AML-193 (cell line): Measurements from ENCODE around the gene IRF2.

Experiments used
- DNase-seq, 2 experiments: peaks; one replicate each; lab custom pipeline; 2025; lab: John Stamatoyannopoulos, UW

IRF2 gene

DNA sequence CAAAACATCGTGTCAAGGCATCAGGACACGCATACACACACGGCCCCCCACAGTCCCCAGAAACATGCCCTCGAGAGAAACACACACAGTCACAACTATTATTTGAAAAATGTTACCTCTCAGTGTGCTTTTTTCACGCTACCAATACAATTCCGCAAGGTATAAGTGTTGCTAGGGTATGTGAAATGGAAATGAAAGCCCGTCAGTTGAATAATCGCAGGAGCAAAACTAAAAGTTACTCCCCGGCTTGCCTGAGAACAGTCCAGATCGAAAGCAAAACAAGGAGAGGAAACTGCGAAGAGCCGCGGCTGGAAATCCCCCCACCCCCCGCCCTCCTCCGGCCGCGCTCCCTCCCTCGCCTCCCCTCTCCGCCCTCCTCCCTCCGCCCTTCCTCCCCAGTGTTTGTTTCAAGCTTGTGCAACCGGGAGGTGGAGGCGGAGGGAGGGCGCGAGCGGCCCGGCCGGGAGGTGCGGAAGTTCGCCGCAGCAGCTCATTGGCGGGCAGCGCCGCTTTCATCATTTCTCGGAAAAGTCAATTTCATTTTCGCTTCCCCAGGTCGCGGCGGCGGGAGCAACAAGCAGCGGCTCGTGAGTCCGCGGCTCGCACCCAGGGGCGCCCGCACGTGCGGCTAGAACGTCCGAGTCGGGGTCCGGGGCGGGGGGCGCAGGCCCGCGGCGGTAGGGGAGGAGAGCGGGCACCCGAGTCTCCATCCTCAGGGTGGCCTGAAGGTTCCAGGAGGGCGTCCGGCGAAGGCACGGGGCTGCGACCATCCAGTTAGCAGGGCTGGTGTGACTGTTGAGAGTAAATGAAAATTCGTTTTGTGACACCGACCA, at the start of gene IRF2:
TSS of gene IRF2 (minus strand) at position 288 of the 833 bp plus-strand sequence. CDS start 45,486 bp downstream, outside the sequence.
- DNase-seq = peak; percentile 94 to 95

DNA sequence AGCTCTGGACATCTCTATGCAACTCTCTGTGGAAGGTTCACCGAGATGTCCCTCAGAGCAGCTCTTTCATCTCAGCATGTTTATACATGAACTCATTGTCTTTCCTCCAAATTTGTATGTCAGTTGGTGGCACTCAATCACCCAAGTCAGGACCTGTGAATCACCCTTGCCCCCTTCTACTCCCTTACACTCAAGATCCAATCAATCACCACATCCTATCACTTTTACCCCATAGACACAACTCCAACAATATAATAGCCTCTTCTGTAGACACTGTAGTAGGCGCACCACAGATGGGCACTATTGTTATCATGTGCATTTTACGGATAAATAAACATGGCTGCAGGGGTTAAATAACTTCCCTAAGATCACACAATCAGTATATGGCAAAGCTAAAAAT, 41.3 kb upstream of the IRF2 start:
- no peak for DNase-seq

DNA sequence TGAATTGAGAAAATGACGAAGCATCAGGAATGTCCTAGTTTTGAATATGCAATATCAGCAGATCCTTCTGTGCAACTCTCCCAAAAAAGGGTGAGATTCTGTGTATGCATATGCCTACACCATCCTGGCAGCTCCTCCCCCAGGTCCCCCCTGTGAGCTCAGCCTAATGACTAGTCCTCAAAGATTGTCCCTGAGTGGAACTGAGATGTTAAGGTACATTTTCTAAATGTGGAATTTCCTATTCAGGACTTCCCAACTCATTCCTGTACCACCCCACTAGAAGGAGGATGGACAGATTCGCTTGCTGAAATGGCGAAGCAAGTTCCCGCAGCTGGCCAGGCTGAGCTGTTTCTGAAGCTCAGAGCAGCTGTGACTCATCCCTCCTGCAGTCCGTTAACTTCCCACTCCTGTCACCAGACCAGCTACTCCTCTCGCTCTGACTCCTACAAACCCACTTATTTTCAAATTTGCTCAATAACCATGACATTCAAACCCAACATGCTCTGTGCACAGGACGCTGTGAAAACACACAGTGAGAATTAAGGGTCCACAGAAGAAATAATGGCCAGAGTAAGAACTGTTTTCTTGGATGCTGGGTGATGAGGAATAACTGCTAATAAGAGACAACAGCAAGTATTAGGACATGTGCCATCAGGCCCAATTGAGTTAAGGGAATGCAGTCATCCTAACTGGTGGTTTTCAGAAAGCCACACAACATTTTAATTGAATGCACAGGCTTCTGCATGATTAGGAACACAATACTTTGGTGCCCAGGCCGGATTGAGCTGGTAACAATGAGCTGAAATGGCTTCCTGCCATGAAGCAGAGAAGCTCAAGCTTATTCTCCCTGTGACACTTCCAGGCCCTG, 40.0 kb upstream of the IRF2 start:
- DNase-seq = peak; percentile 70 to 75

DNA sequence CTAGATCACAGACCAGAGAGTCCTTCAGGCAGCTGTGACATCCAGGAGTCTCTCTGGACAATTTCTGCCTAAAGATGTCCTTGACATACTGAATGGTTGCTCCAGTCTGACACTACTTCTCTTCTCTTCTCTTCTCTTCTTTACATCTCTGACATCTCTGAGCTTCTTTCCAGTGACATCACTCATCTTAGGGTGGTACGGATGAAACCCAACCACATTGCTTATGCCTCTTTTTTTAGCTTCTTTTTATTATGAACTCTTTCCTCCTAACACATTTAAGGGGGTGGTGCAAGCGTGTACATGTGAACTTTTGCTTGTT, 39.4 kb upstream of the IRF2 start:
- no peak for DNase-seq

DNA sequence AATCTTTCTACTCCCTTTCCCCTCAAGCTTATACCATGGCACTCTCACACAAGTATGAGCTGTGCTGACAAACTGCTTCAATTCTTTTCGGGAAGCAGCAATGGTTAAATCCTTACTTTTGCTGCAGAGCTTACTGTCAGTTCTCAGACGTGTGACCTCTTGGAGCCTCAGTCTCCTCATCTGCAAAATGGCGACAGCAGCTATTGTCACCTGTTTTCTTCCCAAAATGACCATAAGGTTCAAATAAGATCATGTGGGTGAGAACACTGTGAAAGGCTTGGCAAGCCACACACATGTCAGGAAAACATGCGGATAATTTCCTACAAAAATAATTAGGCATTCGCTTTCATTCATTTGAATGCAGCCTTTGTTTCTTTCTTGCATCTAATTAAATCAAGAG, 36.8 kb upstream of the IRF2 start:
- DNase-seq = no peak

DNA sequence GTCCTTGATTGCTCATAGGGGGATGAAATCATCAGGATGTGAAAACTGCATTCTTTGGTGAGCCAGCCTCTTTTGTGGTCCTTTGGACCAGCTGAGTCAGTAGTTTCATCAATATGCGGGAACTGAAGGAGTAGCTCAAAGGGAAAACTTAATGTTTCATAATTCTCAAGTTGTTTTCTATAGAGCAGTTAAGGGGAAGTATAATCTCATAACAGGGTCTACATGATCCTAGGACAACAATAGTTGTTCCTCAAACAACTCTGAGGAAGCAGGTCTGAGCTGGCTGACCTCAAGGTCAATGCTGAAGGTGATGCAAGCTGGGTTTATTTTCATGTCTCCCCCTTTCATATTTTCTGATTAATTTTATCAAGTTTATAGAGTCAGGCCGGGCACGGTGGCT, 36.1 kb upstream of the IRF2 start:
- DNase-seq = peak in 1 of 2 experiments; percentile 29

DNA sequence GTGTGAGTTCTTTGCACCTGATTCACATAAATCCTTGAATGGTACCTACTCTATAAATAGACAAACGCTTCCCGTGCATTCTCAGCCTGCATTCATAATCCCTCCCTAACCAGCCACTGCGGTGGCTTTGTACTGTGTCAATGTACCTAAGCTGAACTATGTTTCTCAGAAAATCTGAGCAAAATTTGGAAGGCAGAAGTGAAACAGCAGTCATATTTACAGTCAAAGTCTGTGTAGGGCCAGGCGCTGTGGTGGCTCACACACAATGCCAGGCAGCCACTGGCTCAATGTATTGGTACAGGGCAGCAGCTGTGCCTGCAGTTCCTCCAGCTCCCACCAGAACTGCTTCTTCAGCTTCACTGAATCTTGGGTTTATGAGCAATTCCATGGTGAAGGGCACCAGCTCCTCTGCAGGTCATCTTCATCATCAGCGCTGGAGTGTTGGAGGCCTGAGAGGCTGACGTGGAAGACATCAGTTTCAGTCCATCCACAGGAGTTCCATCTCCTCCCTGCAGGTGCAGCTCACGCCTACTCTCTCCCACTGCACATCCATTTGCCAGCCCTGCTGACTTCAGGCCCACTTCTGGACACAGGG, 32.3 kb upstream of the IRF2 start:
- DNase-seq = peak; percentile 3 to 12

DNA sequence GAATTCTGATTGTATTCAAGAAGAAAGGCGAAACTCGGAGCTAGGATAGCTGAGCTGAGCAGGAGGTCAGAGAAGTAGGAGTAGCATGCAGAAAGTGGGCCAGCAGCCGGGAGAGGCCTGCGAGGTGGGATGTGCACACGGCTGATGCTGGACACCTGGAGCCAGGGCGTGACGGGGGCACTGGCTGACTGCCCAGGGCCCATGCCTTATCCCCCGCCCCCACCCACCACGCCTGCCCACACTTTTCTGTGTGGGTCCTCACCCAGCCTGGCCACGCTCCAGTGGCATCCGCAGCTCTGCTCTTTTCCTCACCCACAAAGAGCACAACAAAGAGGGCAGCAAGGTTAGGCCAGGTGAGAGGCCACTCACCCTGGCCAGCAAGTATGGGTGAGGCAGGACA, 30.0 kb upstream of the IRF2 start:
- no peak for DNase-seq

DNA sequence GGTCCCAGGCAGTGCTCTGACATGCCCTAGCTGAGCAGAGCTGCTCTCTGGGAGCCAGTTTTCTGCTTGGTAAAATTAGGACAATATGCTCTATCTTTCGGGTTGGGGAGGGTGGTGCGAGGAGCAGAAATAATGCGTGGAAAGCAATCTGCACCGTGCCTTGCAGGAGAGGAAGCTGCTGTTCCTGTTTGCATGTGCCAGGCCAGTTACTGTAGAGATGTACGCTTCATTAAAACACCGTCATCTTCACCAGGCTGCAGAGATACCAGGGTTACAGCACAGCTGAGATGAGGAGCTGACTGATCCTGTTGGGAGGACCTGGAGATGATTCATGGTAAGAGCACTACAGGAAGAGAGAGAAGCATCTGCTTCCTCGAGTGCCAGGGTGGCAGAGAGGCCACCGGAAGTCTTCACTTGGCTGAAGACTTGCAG, 29.5 kb upstream of the IRF2 start:
- DNase-seq = peak; percentile 39 to 63

DNA sequence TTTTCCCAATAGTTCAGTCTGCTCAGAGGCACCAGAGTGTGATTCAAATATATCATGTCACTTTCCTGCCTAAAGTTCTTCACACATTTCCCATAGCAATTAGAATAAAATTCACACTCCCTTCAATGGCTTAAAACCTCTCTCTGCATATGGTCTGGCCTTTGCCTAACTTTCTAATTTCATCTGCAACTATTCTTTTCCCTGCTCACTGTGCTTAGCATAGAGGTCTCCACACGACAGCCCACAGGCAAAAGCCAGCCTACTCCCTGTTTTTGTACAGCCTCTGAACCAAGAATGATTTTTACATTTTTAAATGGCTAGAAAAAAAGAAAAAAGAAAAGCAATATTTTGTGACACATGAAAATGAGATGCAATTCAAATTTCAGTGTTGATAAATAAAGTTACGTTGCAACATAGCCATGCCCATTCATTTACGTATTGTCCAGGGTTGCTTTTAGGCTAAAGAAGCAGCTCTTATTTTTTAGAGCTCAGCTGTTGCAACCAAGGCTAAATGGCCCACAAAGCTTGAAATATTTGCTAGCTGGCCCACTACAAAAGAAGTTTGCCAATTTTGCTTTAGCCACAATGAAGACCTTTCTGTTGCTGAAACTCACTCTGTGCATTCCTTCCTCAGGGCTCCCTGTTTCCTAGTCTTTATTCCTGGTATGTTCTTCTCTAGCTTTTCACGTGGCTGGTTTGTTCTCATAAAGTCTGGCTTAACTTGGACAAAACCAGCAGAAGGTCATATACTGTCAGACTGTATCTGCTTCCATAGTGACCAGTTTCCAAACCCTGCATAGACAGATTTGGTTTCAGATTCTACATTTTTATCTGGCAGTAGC, 26.6 kb upstream of the IRF2 start:
- DNase-seq = no peak

DNA sequence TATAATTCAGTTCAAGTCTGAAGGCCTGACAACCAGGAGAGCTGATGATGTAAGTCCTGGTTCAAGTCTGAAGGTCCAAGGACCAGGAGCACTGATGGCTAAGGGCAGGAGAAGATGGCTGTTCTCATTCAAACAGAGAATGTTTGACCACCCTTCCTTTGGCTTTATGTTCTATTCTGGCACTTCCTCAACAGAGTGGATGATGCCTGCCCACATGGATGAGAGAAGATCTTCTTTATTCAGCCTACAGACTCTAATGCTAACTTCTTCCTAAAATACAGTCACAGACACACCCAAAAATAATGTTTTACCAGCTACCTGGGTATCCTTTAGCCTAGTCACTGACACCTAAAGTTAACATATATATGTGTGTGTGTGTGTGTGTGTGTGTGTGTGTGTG, 25.6 kb upstream of the IRF2 start:
- DNase-seq = no peak

DNA sequence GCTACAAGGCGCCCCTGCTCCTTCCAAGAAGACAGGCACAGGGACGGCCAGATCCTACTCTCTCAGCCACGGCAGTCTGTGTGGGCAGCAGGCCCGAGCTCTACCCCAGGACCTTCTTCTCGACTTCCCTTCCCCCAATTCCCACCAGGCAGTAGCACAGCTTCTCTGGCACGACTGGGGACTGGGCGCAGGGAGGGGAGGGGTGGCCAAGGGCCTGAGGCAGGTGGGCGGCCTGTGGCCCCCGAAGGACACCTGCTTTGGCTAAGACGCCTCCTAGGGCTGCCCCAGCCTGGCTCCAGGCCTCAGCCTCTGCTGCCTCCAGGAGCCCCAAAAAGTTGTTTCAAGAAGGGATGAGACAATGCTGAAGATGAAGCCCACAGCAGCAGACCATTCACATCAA, 24.2 kb upstream of the IRF2 start:
- no peak for DNase-seq

DNA sequence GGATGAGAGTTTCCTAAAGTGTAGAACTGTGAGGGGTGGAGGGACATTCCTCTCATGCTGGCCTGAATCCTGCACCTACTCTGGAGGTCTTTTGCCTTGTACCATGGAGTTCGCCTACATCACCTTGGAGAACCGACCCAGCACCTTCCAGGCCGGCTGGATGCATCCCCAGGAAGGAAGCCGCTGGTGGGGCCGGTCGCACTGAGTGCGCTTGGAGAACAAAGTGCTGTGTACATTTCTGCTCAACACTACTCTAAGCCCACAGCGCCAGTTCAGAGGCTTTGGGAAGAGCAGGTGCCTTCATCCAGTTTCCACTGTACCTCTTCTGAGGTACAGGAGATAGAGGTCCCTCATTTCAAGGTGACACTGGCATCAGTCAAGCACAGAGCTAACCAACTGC, 15.4 kb upstream of the IRF2 start:
- DNase-seq = no peak

DNA sequence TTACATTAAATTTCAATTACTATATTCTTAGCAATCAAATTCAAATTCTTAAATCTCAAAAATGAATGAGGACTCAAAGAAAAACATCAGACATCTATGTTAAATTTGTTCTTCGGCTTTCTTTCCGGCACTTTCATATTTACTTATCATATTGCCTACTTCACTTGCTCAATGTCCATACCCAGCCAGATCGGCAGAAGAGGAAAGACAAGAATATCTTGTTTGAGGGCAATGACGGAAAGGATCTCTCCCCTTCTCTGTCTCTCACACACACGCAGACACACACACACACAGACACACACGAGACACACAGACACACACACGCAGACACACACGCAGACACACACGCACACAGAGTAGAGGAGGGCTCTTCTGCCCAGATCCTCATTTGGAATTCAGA, 13.2 kb upstream of the IRF2 start:
- no peak for DNase-seq

DNA sequence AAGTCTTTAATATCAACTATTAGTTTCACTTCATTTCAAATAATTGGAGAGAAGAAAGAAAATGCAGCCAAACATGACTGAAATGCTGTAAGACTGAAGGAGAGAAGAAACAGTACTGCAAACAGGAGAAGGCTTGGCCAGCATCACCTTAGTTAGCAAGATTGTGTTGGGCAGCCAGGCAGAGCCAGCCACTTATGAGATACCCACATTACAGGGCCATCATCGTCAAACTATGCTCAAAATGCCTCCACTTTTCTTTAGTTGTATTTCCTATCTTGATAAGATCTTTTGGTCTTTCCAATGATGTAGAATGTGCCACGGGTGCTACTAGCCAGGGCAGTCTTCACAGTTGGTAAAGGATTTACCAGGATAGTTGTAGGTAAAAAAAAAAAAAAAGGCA, 10.9 kb upstream of the IRF2 start:
- DNase-seq = no peak

DNA sequence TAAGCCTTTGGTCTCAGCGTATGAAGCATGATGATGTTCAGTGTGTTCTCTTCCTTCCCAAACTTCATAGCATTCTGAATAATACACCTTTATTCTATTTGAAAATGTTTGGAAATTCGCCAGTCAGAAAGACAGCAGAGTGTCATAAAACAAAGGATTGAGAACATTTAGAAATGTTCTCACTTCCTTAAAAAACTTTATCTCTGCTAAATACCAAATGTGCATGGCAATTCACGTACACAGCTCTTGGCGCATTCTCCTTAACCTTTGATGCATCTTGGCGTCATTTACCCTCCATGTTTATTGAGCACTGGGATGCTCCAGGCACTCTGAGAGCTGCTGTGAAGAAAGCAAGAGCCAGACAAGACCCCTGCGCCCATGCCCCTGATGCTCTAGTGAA, 7.2 kb upstream of the IRF2 start:
- no peak for DNase-seq

DNA sequence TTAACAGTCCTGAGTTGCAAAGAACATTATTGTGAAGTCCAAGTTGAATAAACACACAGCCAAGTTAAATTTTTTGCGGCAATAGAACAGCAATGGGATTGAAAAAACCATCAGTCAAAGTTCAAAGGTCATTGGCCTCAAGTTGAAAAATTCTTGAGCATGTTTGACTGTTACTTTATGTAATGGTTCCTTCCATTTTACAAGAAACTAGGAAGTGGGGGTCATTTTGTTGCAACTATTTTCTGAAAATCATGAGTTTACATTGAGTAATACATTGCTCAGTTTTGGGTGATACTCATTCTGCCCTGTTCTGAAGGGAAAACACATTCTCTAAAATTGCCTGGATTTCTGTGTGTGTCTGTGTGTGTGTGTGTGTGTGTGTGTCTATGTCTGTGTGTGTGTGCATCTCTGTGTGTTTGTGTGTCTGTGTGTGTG, 5.2 kb upstream of the IRF2 start:
- DNase-seq = peak; percentile 70 to 76

DNA sequence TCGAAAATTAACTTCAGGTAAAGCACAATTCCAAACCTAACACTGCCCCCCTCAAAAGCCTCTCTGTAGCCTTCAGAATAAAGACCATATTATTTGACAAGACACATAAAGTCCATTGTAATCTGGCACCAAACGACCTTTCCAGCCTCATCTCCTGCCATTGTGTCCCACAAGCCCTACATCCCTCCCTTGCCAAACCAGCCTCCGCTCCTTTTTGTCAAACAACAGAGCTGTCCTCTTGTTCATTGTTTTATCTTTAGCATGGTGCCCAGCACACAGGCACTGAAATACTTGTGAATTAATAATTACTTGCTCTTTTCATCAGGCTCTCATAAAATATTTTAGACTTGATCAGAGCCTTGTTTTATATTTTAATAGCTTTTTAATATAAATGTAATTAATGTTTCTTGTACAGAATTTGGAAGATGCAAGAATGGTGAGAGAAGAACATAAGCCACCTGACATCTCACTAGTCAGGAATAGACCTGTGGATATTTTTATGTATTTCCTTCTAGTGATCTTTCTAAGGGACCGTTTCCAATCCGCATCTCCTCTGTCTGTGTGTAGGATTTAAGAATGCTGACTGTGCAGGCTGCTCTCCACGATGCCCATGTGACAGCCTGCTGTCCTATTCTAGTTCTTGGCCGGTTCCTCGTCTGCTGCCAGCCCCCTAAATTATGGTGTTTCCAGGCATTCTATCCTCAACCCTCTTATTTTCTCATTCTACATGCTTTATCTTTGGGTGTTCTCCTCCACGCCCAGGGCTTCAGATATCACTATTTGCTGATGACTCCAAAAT, 3.0 kb upstream of the IRF2 start:
- no peak for DNase-seq

DNA sequence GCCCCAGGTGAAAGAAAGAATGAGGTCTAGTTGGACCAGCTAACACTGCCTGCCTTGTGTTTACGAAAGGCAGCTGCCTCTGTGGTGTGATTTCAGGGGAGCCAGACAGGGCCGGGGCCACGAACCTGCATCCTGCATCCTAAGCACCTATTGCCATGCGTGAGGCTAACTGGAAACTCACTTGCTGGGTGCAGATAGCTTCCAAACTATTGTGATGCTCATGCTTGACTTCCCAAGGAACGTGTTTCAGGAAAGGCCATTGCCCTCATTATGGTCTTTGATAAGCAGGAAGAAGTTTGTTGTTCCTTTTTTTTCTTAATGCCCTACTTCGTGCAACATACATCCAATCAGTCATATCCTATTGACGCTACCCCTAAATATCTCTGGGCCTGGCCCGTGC, 2.3 kb upstream of the IRF2 start:
- no peak for DNase-seq

DNA sequence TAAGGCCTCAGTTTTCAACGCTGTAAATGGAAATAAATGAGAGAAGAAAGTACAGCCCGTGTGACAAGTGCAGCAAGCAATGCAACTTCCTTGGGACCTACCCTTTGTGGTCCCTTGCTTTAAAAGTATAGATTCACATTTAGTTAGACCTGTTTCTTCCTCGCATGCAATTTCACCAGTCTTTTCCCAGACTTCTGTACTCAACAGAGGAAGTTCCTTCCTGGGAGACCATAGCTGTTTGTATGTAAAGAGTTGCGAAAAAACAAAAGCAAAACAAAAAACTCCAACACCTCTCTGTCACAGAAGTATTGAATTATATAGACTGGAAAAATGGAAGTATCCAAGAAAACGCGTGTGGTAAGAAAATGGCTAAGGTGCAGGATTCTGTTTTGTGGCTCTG, 1.1 kb upstream of the IRF2 start:
- DNase-seq = peak in 1 of 2 experiments; percentile 47

DNA sequence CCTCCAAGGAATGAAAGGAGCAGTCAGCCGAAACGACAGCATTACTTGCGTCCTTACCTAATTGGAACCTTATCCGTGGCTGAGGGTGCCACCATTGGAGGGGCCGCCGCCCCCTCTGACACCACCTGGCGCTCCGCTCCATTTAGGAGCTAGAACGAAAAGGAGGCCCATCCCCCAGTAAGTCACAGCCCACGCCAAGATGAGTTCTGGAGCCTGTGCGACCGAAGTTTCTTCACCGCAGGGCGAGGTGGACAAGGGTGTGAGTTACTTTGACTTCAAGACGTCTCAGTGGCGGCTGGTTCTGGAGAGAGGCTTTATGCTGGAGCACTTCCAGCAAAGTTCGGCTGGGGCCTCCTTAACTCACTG, 729 bp upstream of the IRF2 start:
- DNase-seq = peak in 1 of 2 experiments; percentile 47
